K562 (cell line): Measurements from ENCODE around the gene MYO1D. TPM values are rescaled to one million over a fixed set of nuclear protein-coding genes. Genes with fewer than 3 reads are reported as not detected.

Source experiments
- ATAC-seq: fragments of 200-7000 bp; cut with Tn5 transposase; 3 replicates; pipeline ENCODE4 v1.9.1; 2020; ENCODE audit warnings: moderate library complexity
- BruUV-seq: library from RNA; stranded (reverse); fragments of 400-500 nt; replicated peaks from 2 replicates; lab custom pipeline; 2021; lab: Mats Ljungman, UMichigan
- CTCF ChIA-PET: fragments of 300-600 bp; formaldehyde crosslinking; extraction: SDS; loops from one replicate; lab custom pipeline; 2021; ENCODE audit warnings: low intra/inter-chr PET ratio; lab: Yijun Ruan, JAX
- POLR2A ChIA-PET: fragments of 300-600, 350-650 bp; sonication (Branson Sonifier 250); formaldehyde crosslinking; extraction: SDS; loops from one replicate; lab custom pipeline; 2021; ENCODE audit warnings: antibody characterized with exemption, inconsistent platforms; lab: Yijun Ruan, JAX
- DNase-seq, 4 experiments: peaks; one replicate each; pipeline versions ENCODE4 v3.0.0 to v3.0.0-alpha.2; 2011 to 2018; ENCODE audit warnings: low spot score in 3 of 4, mixed read lengths in 3 of 4; ENCODE audit errors: extremely low read depth in 1 of 4
- FAIRE-seq: peaks from 2 replicates; lab custom pipeline; 2011; peaks lifted over from hg19 to GRCh38; lab: Jason Lieb, UNC
- H2AFZ ChIP-seq: 2 replicates; pipeline ENCODE4 v1.6.0; 2011; ENCODE audit warnings: low read depth, low read length, control low read depth, inconsistent platforms
- H3K27ac ChIP-seq: fragments of 200-600 bp; 3 replicates; pipeline ENCODE4 v1.8.0; 2011; ENCODE audit warnings: low read depth, mild to moderate bottlenecking, control low read depth, inconsistent platforms, low read length, moderate library complexity, mixed read lengths; ENCODE audit errors: extremely low read depth
- H3K27me3 ChIP-seq, 2 experiments: fragments of 300-600 bp in 1 of 2; 2 replicates in 1 of 2; 3 replicates in 1 of 2; pipeline versions ENCODE4 v1.6.0 to v1.8.0; 2011; ENCODE audit warnings: inconsistent platforms in 2 of 2, low read length in 2 of 2, mild to moderate bottlenecking in 1 of 2, mixed read lengths in 1 of 2, moderate library complexity in 1 of 2; ENCODE audit not compliant: control insufficient read depth in 2 of 2, insufficient read depth in 2 of 2
- H3K36me3 ChIP-seq: fragments of 300-600 bp; 3 replicates; pipeline ENCODE4 v1.8.0; 2011; ENCODE audit warnings: mild to moderate bottlenecking, low read length, inconsistent platforms; ENCODE audit not compliant: control insufficient read depth, insufficient read depth
- H3K4me1 ChIP-seq, 2 experiments: fragments of 200-600 bp in 1 of 2; replicated peaks in 1 of 2; 2 replicates in 1 of 2; 3 replicates in 1 of 2; pipeline versions ENCODE4 v1.5.1 to v1.8.0; 2011; ENCODE audit warnings: inconsistent platforms in 2 of 2, low read length in 2 of 2, mild to moderate bottlenecking in 1 of 2, mixed read lengths in 1 of 2, moderate library complexity in 1 of 2; ENCODE audit not compliant: control insufficient read depth in 2 of 2, insufficient read depth in 2 of 2
- H3K4me2 ChIP-seq: 2 replicates; pipeline ENCODE4 v1.6.1; 2011; ENCODE audit warnings: low read length, control low read depth, inconsistent platforms, mixed read lengths; ENCODE audit not compliant: insufficient read depth
- H3K4me3 ChIP-seq: fragments of 200-600 bp; sonication (generic), shearing (Covaris generic); 2 replicates; pipeline ENCODE4 v1.5.1; 2016; ENCODE audit warnings: control low read depth, inconsistent platforms
- H3K79me2 ChIP-seq: fragments of 200-600 bp; 3 replicates; pipeline ENCODE4 v1.8.0; 2011; ENCODE audit warnings: low read length, inconsistent platforms; ENCODE audit not compliant: control insufficient read depth, insufficient read depth
- H3K9ac ChIP-seq, 2 experiments: 2 replicates each; pipeline versions ENCODE4 v1.6.0 to v1.6.1; 2011; ENCODE audit warnings: low read depth in 2 of 2, low read length in 2 of 2, control low read depth in 1 of 2, inconsistent platforms in 1 of 2, mild to moderate bottlenecking in 1 of 2, mixed read lengths in 1 of 2; ENCODE audit not compliant: insufficient read depth in 1 of 2
- H3K9me1 ChIP-seq: one replicate; pipeline ENCODE4 v1.6.0; 2011; ENCODE audit warnings: inconsistent platforms, mild to moderate bottlenecking, low read length, moderate library complexity; ENCODE audit not compliant: control insufficient read depth, insufficient read depth
- H3K9me3 ChIP-seq: replicated peaks from 2 replicates; pipeline ENCODE4 v1.5.1; 2011; ENCODE audit warnings: low read depth, low read length, inconsistent platforms; ENCODE audit not compliant: control insufficient read depth, insufficient read depth
- H4K20me1 ChIP-seq: replicated peaks from 2 replicates; pipeline ENCODE4 v1.6.1; 2011; ENCODE audit warnings: low read length, inconsistent platforms, mixed read lengths; ENCODE audit not compliant: control insufficient read depth, insufficient read depth
- BDP1 ChIP-seq: IDR thresholded peaks from 3 replicates; pipeline ENCODE4 v1.6.1; 2011; ENCODE audit not compliant: insufficient read length, insufficient read depth
- MEIS2 ChIP-seq: fragments of 450-650 bp; IDR thresholded peaks from 2 replicates; pipeline ENCODE4 v1.6.1; 2014; ENCODE audit warnings: mild to moderate bottlenecking; ENCODE audit not compliant: partially characterized antibody
- NCOA2 ChIP-seq, 2 experiments: fragments of 450-650 bp; IDR thresholded peaks; 2 replicates each; pipeline ENCODE4 v1.6.1; 2018; ENCODE audit warnings: mild to moderate bottlenecking in 2 of 2, moderate library complexity in 1 of 2; ENCODE audit not compliant: partially characterized antibody in 2 of 2
- NCOA6 ChIP-seq: fragments of 450-650 bp; IDR thresholded peaks from 2 replicates; pipeline ENCODE4 v1.6.1; 2017; ENCODE audit warnings: mild to moderate bottlenecking
- RFX5 ChIP-seq: IDR thresholded peaks from 2 replicates; pipeline ENCODE4 v1.6.1; 2011; ENCODE audit warnings: low read depth, mild to moderate bottlenecking, improper control_type of control experiment, low read length
- RFX7 ChIP-seq: fragments of 250-450 bp; sonication (Bioruptor Pico); IDR thresholded peaks from 2 replicates; pipeline ENCODE4 v1.5.1; 2021; ENCODE audit warnings: mild to moderate bottlenecking
- SAFB2 ChIP-seq: fragments of 200-400 bp; formaldehyde crosslinking; IDR thresholded peaks from 2 replicates; pipeline ENCODE4 v1.6.1; 2018; ENCODE audit warnings: borderline replicate concordance, low read length, low read depth, moderate library complexity; ENCODE audit not compliant: severe bottlenecking
- SMAD2 ChIP-seq: fragments of 150-350 bp; IDR thresholded peaks from 2 replicates; pipeline ENCODE4 v1.6.1; 2014; ENCODE audit warnings: low read depth, mild to moderate bottlenecking, low read length
- ZFX ChIP-seq: sonication (generic); formaldehyde crosslinking; IDR thresholded peaks from 2 replicates; pipeline ENCODE4 v1.8.0; 2022; ENCODE audit warnings: mild to moderate bottlenecking, missing genetic modification reagents, moderate library complexity
- ZNF766 ChIP-seq: fragments of 200-800 bp; sonication (Bioruptor generic); conservative IDR thresholded peaks from 2 replicates; pipeline ENCODE4 v1.6.1; 2016; ENCODE audit warnings: missing genetic modification characterization, missing compliant biosample characterization
- WGBS: fragments of 100-300 bp; shearing (Covaris generic); methylation state at CpG from one replicate; pipeline ENCODE4 v1.1.6; 2016; ENCODE audit warnings: low coverage, mixed read lengths; ENCODE audit not compliant: insufficient coverage; ENCODE audit errors: missing lambda C conversion rate; 5-methylcytosine and 5-hydroxymethylcytosine counted together
- in situ Hi-C: fragments of 300-500 bp; cut with MboI; formaldehyde crosslinking; loops from 4 replicates; pipeline ENCODE4 v1.15.0; 2018; ENCODE audit warnings: inconsistent platforms, mixed read lengths
- intact Hi-C: fragments of 100-400 bp; cut with micrococcal nuclease; formaldehyde crosslinking; loops from 2 replicates; pipeline ENCODE4 v1.14.2; 2022
- polyA plus RNA-seq, 8 experiments: library from polyadenylated mRNA; depleted of rRNA in 4 of 8; stranded (reverse) in 5 of 8; unstranded in 3 of 8; fragments of >200 nt; fragmentation: Nextera tagmentation in 2 of 8; fragmentation: Illumina TruSeq in 1 of 8; extraction: Ambion mirVana in 2 of 8; extraction: Trizol in 1 of 8; gene quantifications; 2 replicates each; pipeline versions ENCODE4 v1.2.1 to v1.2.3, GENCODE V29; 2011 to 2014; ENCODE audit warnings: inconsistent platforms in 1 of 8, missing spikeins in 1 of 8
- total RNA-seq, 7 experiments: library from RNA; depleted of rRNA in 6 of 7; stranded (reverse); fragments of >200 nt in 6 of 7; fragmentation: Illumina TruSeq in 2 of 7; extraction: Trizol in 2 of 7; gene quantifications; 2 replicates each; pipeline versions ENCODE4 v1.2.1 to v1.2.3, GENCODE V29; 2011 to 2021; ENCODE audit warnings: low replicate concordance in 1 of 7
- TF ChIP-seq, protein P1 (sequence below), 2 experiments: fragments of 450-650 bp; conservative IDR thresholded peaks; 2 replicates each; pipeline ENCODE4 v1.6.1; 2017; ENCODE audit warnings: mild to moderate bottlenecking in 2 of 2, moderate library complexity in 2 of 2
- TF ChIP-seq, protein P2 (sequence below): IDR thresholded peaks from 2 replicates; pipeline ENCODE4 v1.6.1; 2016; ENCODE audit warnings: missing genetic modification characterization, missing compliant biosample characterization
- TF ChIP-seq, protein P3 (sequence below): fragments of 450-650 bp; IDR thresholded peaks from 2 replicates; pipeline ENCODE4 v1.6.1; 2016; ENCODE audit warnings: antibody characterized with exemption
- TF ChIP-seq, protein P4 (sequence below), 3 experiments: fragments of 200-800 bp in 1 of 3; fragments of 250-450 bp in 1 of 3; fragments of 450-650 bp in 1 of 3; sonication (Bioruptor Pico) in 1 of 3; sonication (Bioruptor generic) in 1 of 3; formaldehyde crosslinking in 1 of 3; IDR thresholded peaks; 2 replicates each; pipeline versions ENCODE4 v1.6.1 to v1.8.0; 2016 to 2022; ENCODE audit warnings: mild to moderate bottlenecking in 2 of 3, missing genetic modification characterization in 2 of 3, missing compliant biosample characterization in 1 of 3, moderate library complexity in 1 of 3

The MYO1D gene
- total and polyA plus RNA-seq, 9 of the 15 experiments (the other 6 are each of a cell fraction or from before 2014, with no cell fraction given): 2.1 to 71.2 (median 45.4) TPM

DNA sequence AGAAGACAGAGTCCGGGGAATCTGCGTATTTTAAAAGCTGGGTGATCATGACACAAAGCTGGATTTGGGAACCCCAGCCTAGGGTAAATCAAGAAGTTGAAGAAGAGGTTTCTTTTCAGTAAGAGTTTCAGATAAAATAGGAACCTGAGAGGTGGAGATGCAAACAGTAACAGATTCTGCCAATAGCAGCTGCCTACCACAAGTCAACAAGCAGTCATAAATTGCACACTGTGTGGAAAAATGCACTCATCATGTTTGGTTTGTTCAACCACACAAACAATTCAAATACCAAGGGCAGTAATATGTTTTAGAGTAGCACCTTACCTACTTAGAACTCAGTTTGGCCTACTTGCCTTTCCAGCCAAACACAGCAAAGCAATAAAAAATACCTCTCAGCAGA lies 14.0 kb downstream of the MYO1D start:
- Histone ChIP-seq H3K9ac (peak overlapping the region in 1 of 2 experiments; percentile 24; a peak in 1 of 4 replicates), H3K4me2 (peak overlapping the region; percentile 48; the same call in 1 of the 2 replicates), H3K4me1 (peaks cover 16 to 58% of the 10 kb centered on the region in 2 experiments), H2AFZ (no peak overlapping the region), H3K27ac (peak overlapping the region; percentile 9; the same call in 2 of the 3 replicates), H3K9me1 (no peaks in the 10 kb centered on the region), H3K9me3 (no peaks in the 10 kb centered on the region), H3K27me3 (no peaks in the 10 kb centered on the region), H3K4me3 (no peak overlapping the region), H3K79me2 (peaks cover 89% of the 10 kb centered on the region), H3K36me3 (no peaks in the 10 kb centered on the region), H4K20me1 (no peaks in the 10 kb centered on the region)
- ATAC-seq (no peak), DNase-seq (no peak), FAIRE-seq (no peak)
- no TSS peak for BruUV-seq
- intact Hi-C loops (loop anchor here (5.0 kb wide), 1 partner anchor 46 kb away; no protein-coding TSS in a partner anchor), in situ Hi-C loops (no loop called here)
- ChIA-PET POLR2A (interaction anchor here (0.7 to 4.9 kb wide), 4 partner anchors 9 to 43 kb away, joined by 3 to 51 read pairs (median 4); partner anchors contain the start of gene MYO1D), CTCF (no interaction called here)
- 55% methylated on average over 2 of the region's 2 CpGs for WGBS
- TF ChIP-seq, protein P1, sequence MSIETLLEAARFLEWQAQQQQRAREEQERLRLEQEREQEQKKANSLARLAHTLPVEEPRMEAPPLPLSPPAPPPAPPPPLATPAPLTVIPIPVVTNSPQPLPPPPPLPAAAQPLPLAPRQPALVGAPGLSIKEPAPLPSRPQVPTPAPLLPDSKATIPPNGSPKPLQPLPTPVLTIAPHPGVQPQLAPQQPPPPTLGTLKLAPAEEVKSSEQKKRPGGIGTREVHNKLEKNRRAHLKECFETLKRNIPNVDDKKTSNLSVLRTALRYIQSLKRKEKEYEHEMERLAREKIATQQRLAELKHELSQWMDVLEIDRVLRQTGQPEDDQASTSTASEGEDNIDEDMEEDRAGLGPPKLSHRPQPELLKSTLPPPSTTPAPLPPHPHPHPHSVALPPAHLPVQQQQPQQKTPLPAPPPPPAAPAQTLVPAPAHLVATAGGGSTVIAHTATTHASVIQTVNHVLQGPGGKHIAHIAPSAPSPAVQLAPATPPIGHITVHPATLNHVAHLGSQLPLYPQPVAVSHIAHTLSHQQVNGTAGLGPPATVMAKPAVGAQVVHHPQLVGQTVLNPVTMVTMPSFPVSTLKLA (conservative IDR thresholded peaks at IDR 0.05): no peak
- TF ChIP-seq, protein P2, sequence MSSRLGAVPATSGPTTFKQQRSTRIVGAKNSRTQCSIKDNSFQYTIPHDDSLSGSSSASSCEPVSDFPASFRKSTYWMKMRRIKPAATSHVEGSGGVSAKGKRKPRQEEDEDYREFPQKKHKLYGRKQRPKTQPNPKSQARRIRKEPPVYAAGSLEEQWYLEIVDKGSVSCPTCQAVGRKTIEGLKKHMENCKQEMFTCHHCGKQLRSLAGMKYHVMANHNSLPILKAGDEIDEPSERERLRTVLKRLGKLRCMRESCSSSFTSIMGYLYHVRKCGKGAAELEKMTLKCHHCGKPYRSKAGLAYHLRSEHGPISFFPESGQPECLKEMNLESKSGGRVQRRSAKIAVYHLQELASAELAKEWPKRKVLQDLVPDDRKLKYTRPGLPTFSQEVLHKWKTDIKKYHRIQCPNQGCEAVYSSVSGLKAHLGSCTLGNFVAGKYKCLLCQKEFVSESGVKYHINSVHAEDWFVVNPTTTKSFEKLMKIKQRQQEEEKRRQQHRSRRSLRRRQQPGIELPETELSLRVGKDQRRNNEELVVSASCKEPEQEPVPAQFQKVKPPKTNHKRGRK (tag): no peak
- TF ChIP-seq, protein P3, sequence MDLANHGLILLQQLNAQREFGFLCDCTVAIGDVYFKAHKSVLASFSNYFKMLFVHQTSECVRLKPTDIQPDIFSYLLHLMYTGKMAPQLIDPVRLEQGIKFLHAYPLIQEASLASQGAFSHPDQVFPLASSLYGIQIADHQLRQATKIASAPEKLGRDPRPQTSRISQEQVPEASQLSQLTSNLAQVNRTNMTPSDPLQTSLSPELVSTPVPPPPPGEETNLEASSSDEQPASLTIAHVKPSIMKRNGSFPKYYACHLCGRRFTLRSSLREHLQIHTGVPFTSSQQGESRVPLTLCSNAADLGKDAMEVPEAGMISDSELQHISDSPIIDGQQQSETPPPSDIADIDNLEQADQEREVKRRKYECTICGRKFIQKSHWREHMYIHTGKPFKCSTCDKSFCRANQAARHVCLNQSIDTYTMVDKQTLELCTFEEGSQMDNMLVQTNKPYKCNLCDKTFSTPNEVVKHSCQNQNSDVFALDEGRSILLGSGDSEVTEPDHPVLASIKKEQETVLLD: no peak
- no peak for TF ChIP-seq SAFB2
- TF ChIP-seq NCOA2 (IDR thresholded peaks at IDR 0.05; ENCODE audit: partially characterized antibody in 2 of 2): no peak
- TF ChIP-seq NCOA6: no peak
- 0 out of 2 replicates have a peak, but pooled peaks have one; percentile 15 for TF ChIP-seq ZFX (CRISPR knock-in tag)
- TF ChIP-seq SMAD2: no peak
- peak; percentile 58; the same call in 1 of the 2 replicates for TF ChIP-seq ZNF766 (CRISPR knock-in tag)
- no peak for TF ChIP-seq MEIS2
- no peak for TF ChIP-seq BDP1
- no peak for TF ChIP-seq RFX7
- TF ChIP-seq, protein P4, sequence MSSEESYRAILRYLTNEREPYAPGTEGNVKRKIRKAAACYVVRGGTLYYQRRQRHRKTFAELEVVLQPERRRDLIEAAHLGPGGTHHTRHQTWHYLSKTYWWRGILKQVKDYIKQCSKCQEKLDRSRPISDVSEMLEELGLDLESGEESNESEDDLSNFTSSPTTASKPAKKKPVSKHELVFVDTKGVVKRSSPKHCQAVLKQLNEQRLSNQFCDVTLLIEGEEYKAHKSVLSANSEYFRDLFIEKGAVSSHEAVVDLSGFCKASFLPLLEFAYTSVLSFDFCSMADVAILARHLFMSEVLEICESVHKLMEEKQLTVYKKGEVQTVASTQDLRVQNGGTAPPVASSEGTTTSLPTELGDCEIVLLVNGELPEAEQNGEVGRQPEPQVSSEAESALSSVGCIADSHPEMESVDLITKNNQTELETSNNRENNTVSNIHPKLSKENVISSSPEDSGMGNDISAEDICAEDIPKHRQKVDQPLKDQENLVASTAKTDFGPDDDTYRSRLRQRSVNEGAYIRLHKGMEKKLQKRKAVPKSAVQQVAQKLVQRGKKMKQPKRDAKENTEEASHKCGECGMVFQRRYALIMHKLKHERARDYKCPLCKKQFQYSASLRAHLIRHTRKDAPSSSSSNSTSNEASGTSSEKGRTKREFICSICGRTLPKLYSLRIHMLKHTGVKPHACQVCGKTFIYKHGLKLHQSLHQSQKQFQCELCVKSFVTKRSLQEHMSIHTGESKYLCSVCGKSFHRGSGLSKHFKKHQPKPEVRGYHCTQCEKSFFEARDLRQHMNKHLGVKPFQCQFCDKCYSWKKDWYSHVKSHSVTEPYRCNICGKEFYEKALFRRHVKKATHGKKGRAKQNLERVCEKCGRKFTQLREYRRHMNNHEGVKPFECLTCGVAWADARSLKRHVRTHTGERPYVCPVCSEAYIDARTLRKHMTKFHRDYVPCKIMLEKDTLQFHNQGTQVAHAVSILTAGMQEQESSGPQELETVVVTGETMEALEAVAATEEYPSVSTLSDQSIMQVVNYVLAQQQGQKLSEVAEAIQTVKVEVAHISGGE (CRISPR knock-in tag; IDR thresholded peaks at IDR 0.05): no peak
- no peak for TF ChIP-seq RFX5
